HepG2 (cell line): ENCODE results near the gene KCTD5. TPM values are rescaled to one million over a fixed set of nuclear protein-coding genes. Genes with fewer than 3 reads are reported as not detected.

Experiments used
- ATAC-seq: fragments of 200-7000 bp; cut with Tn5 transposase; 3 replicates; pipeline ENCODE4 v1.9.1; 2020; ENCODE audit warnings: mild to moderate bottlenecking, moderate library complexity
- BruUV-seq: library from RNA; stranded (reverse); fragments of 400-500 nt; replicated peaks from 2 replicates; lab custom pipeline; 2021; lab: Mats Ljungman, UMichigan
- CTCF ChIA-PET: fragments of 300-600 bp; formaldehyde crosslinking; extraction: SDS; loops from one replicate; lab custom pipeline; 2021; ENCODE audit warnings: low total read pairs, inconsistent platforms, low intra/inter-chr PET ratio; lab: Yijun Ruan, JAX
- POLR2A ChIA-PET: fragments of 350-600 bp; sonication (Branson Sonifier 250); formaldehyde crosslinking; loops from one replicate; lab custom pipeline; 2020; ENCODE audit warnings: antibody characterized with exemption, inconsistent platforms; lab: Yijun Ruan, JAX
- DNase-seq: peaks from one replicate; pipeline ENCODE4 v3.0.0-alpha.2; 2015; ENCODE audit warnings: low spot score
- FAIRE-seq: peaks from 3 replicates; lab custom pipeline; 2011; peaks lifted over from hg19 to GRCh38; lab: Jason Lieb, UNC
- H2AFZ ChIP-seq: one replicate; pipeline ENCODE4 v1.6.1; 2011; ENCODE audit warnings: low read length, inconsistent platforms
- H3K27ac ChIP-seq: fragments of 300-600 bp; 3 replicates; pipeline ENCODE4 v1.8.0; 2011; ENCODE audit warnings: mixed run types, mild to moderate bottlenecking, mixed read lengths, low read length, inconsistent platforms; ENCODE audit not compliant: insufficient read depth; ENCODE audit errors: extremely low read length
- H3K27me3 ChIP-seq, 2 experiments: fragments of 200-600 bp in 1 of 2; 2 replicates in 1 of 2; 3 replicates in 1 of 2; pipeline versions ENCODE4 v1.6.0 to v1.8.0; 2011; ENCODE audit warnings: low read length in 2 of 2, mild to moderate bottlenecking in 2 of 2, moderate library complexity in 2 of 2, inconsistent platforms in 1 of 2; ENCODE audit not compliant: insufficient read depth in 2 of 2, control insufficient read depth in 1 of 2
- H3K36me3 ChIP-seq, 2 experiments: fragments of 200-600 bp in 1 of 2; replicated peaks in 1 of 2; 2 replicates in 1 of 2; 3 replicates in 1 of 2; pipeline versions ENCODE4 v1.5.1 to v1.8.0; 2011; ENCODE audit warnings: low read length in 2 of 2, inconsistent platforms in 1 of 2; ENCODE audit not compliant: insufficient read depth in 2 of 2, control insufficient read depth in 1 of 2
- H3K4me1 ChIP-seq: 2 replicates; pipeline ENCODE4 v1.5.1; 2012; ENCODE audit warnings: low read length, inconsistent platforms; ENCODE audit not compliant: insufficient read depth
- H3K4me2 ChIP-seq: 2 replicates; pipeline ENCODE4 v1.6.0; 2011; ENCODE audit warnings: low read depth, low read length, inconsistent platforms
- H3K4me3 ChIP-seq, 3 experiments: fragments of 200-600 bp in 1 of 3; sonication (generic), shearing (Covaris generic) in 1 of 3; replicated peaks in 1 of 3; 2 replicates each; pipeline ENCODE4 v1.5.1; 2011 to 2016; ENCODE audit warnings: low read length in 3 of 3, inconsistent platforms in 2 of 3, low read depth in 2 of 3, mild to moderate bottlenecking in 2 of 3, control low read depth in 1 of 3, mixed read lengths in 1 of 3; ENCODE audit not compliant: insufficient read depth in 1 of 3
- H3K79me2 ChIP-seq: one replicate; pipeline ENCODE4 v1.6.1; 2011; ENCODE audit warnings: low read length, inconsistent platforms; ENCODE audit not compliant: insufficient read depth
- H3K9ac ChIP-seq: 2 replicates; pipeline ENCODE4 v1.6.0; 2011; ENCODE audit warnings: mild to moderate bottlenecking, low read depth, low read length, inconsistent platforms; ENCODE audit not compliant: insufficient read depth
- H3K9me3 ChIP-seq: 2 replicates; pipeline ENCODE4 v1.5.1; 2012; ENCODE audit warnings: mild to moderate bottlenecking, low read length
- H4K20me1 ChIP-seq: 2 replicates; pipeline ENCODE4 v1.6.0; 2011; ENCODE audit warnings: inconsistent platforms, mild to moderate bottlenecking, low read length, moderate library complexity; ENCODE audit not compliant: insufficient read depth
- HDAC2 ChIP-seq: sonication (generic); formaldehyde crosslinking; IDR thresholded peaks from 2 replicates; pipeline ENCODE4 v1.4.0; 2020; ENCODE audit warnings: missing genetic modification reagents
- RXRA ChIP-seq: sonication (generic); formaldehyde crosslinking; IDR thresholded peaks from 2 replicates; pipeline ENCODE4 v1.5.1; 2020; ENCODE audit warnings: missing genetic modification reagents
- SP4 ChIP-seq: sonication (generic); formaldehyde crosslinking; IDR thresholded peaks from 2 replicates; pipeline ENCODE4 v1.8.1; 2023; ENCODE audit warnings: mild to moderate bottlenecking, missing genetic modification reagents
- ZGPAT ChIP-seq: IDR thresholded peaks from 2 replicates; pipeline ENCODE4 v1.6.1; 2016; ENCODE audit warnings: mild to moderate bottlenecking
- ZNF205 ChIP-seq: IDR thresholded peaks from 2 replicates; pipeline ENCODE4 v1.6.1; 2018; ENCODE audit warnings: missing biosample characterization, missing genetic modification reagents
- ZNF354B ChIP-seq: sonication (generic); formaldehyde crosslinking; IDR thresholded peaks from 2 replicates; pipeline ENCODE4 v1.8.0; 2022; ENCODE audit warnings: mild to moderate bottlenecking, missing genetic modification reagents
- ZNF407 ChIP-seq: sonication (generic); formaldehyde crosslinking; IDR thresholded peaks from one replicate; pipeline ENCODE4 v1.5.1; 2020; ENCODE audit warnings: mild to moderate bottlenecking, missing genetic modification reagents; ENCODE audit errors: not compliant biosample characterization
- WGBS: methylation state at CpG from one replicate; pipeline ENCODE4 v1.1.6; 2017; ENCODE audit warnings: low lambda C conversion rate; 5-methylcytosine and 5-hydroxymethylcytosine counted together
- in situ Hi-C: cut with HindIII; loops from 2 replicates; pipeline ENCODE4 v1.10.0; 2017; ENCODE audit warnings: low pct_unique_long_range_greater_than_20kb; ENCODE audit not compliant: extremely low pct_ligation_motif_present
- intact Hi-C: fragments of 100-400 bp; cut with micrococcal nuclease; formaldehyde crosslinking; loops from one replicate; pipeline ENCODE4 v1.10.0; 2022; ENCODE audit not compliant: unreplicated experiment
- polyA plus RNA-seq, 8 experiments: library from polyadenylated mRNA; depleted of rRNA in 3 of 8; stranded (reverse) in 7 of 8; unstranded in 1 of 8; fragments of >200 nt; fragmentation: Illumina TruSeq in 4 of 8; extraction: Trizol in 4 of 8; gene quantifications; 2 replicates each; pipeline versions ENCODE4 v1.2.1 to v1.2.3, GENCODE V29; 2011 to 2016; ENCODE audit warnings: low read depth in 4 of 8, missing spikeins in 1 of 8, mixed read lengths in 1 of 8; ENCODE audit not compliant: insufficient read depth in 1 of 8
- total RNA-seq, 5 experiments: library from RNA; depleted of rRNA; stranded (reverse); fragments of >200 nt; fragmentation: Illumina TruSeq; extraction: Trizol; gene quantifications; 2 replicates each; pipeline ENCODE4 v1.2.3, GENCODE V29; 2016; ENCODE audit warnings: low read depth in 1 of 5

Gene KCTD5
- total and polyA plus RNA-seq, 2 of the 13 experiments (the other 11 are each of a cell fraction or from before 2014, with no cell fraction given), result 25.4 to 29.8 TPM

- no peak for TF ChIP-seq ZGPAT (CRISPR knock-in tag)
- TF ChIP-seq SP4 (CRISPR knock-in tag), result 0 out of 2 replicates have a peak, but pooled peaks have one; percentile 22
- POLR2A ChIA-PET, result interaction anchor here (0.6 to 4.4 kb wide), 2 partner anchors 12 to 757 kb away, joined by 3 to 43 read pairs; partner anchors contain the start of gene SRRM2
- peaks cover 40% of the 10 kb centered on the region for H3K4me1 ChIP-seq
- in situ Hi-C loops (no loop called here), intact Hi-C loops (no loop called here)
- no peak overlapping the region for H3K27ac ChIP-seq
- no peak overlapping the region for H3K9ac ChIP-seq
- no peaks in the 10 kb centered on the region for H3K79me2 ChIP-seq
- FAIRE-seq, result no peak
- no peak for ATAC-seq
- CTCF ChIA-PET, result no interaction called here
- no peak overlapping the region for H3K4me3 ChIP-seq
- no peak overlapping the region for H3K4me2 ChIP-seq
- 87% methylated on average over 6 of the region's 6 CpGs for WGBS
- no peak for DNase-seq
- no TSS peak for BruUV-seq
- H3K27me3 ChIP-seq, result no peaks in the 10 kb centered on the region
- H2AFZ ChIP-seq, result no peak overlapping the region
- no peaks in the 10 kb centered on the region for H3K9me3 ChIP-seq
- H3K36me3 ChIP-seq, result no peaks in the 10 kb centered on the region
- no peaks in the 10 kb centered on the region for H4K20me1 ChIP-seq
Observed at GRCh38 chr16:2740476-2740875, 58.2 kb downstream of the KCTD5 start.

GRCh38 chr16:2741168-2741567 is 58.8 kb downstream of the KCTD5 start:
- Histone ChIP-seq H3K4me1 (peaks cover 40% of the 10 kb centered on the region), H3K4me2 (no peak overlapping the region), H3K27ac (no peak overlapping the region), H3K9me3 (no peaks in the 10 kb centered on the region), H3K36me3 (no peaks in the 10 kb centered on the region), H3K27me3 (no peaks in the 10 kb centered on the region), H2AFZ (no peak overlapping the region), H4K20me1 (no peaks in the 10 kb centered on the region), H3K4me3 (no peak overlapping the region), H3K79me2 (no peaks in the 10 kb centered on the region), H3K9ac (no peak overlapping the region)
- CTCF ChIA-PET, result no interaction called here
- WGBS, result 86% methylated on average over 4 of the region's 4 CpGs
- no peak for ATAC-seq
- intact Hi-C loops (no loop called here), in situ Hi-C loops (no loop called here)
- BruUV-seq, result no TSS peak
- FAIRE-seq, result no peak
- TF ChIP-seq ZNF354B (CRISPR knock-in tag) (no peak), HDAC2 (CRISPR knock-in tag) (no peak), ZNF407 (CRISPR knock-in tag) (no peak), RXRA (CRISPR knock-in tag) (no peak), ZNF205 (CRISPR knock-in tag) (no peak)
- DNase-seq, result no peak
- POLR2A ChIA-PET, result interaction anchor here (1.0 to 4.4 kb wide), 4 partner anchors 11 to 68 kb away, joined by 3 to 43 read pairs (median 7); partner anchors contain the start of genes ELOB and SRRM2
